ENCODE data around the gene JARID2. TPM values are rescaled to one million over a fixed set of nuclear protein-coding genes. Genes with fewer than 3 reads are reported as not detected.
A peak's percentile ranks its signal among the peaks of the same experiment; 100 is the strongest.

Gene JARID2
- polyA plus RNA-seq, 1 donor from 2014 or later = 25.5 TPM

DNA sequence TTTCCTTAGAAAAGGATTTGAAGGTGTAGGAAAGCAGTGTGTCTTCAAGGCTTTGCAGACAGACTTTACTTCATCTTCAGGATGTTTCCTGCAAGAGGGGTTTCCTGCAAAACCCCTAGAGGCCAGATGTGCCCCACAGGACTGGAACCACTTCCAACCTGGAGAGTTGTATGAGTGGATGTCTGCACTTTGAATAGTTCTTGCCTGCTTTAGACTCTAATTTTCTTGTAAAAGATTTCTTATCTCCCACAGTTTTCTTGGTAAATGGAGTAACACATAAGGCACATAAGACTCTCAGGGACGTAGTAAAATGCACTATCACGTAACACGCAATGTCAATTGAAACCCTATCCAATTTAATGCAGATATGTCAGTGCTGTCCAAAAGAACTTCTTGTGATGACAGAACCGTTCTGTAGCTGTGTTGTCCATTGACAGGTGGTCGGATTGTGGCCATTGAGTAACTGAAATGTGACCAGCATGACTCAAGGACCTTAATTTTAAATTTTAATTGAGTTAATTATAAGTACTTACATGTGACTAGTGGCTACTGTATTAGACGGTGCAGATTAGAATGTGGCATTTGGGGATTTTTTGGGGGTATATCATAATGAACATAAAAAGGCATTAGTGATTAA is 118.7 kb downstream of the JARID2 start:
- Histone ChIP-seq H3F3A (ENCODE audit: insufficient read depth, low read length, poor library complexity, severe bottlenecking) (peaks cover 3% of the 10 kb centered on the region), H3K4me2 (ENCODE audit: low read length) (peak overlapping the region; percentile 56), H3K9me2 (ENCODE audit: insufficient read depth, low read length) (no peaks in the 10 kb centered on the region), H3K27ac (ENCODE audit: low read length) (no peak overlapping the region), H3K27me3 (ENCODE audit: insufficient read depth, low read depth, low read length) (no peaks in the 10 kb centered on the region), H3K4me3 (ENCODE audit: low read length) (peak overlapping the region; percentile 54), H4K20me1 (ENCODE audit: insufficient read depth) (no peaks in the 10 kb centered on the region), H3K9me3 (ENCODE audit: low read length) (no peaks in the 10 kb centered on the region), H3K36me3 (ENCODE audit: insufficient read depth, low read length) (no peaks in the 10 kb centered on the region), H2AFZ (ENCODE audit: low read depth, low read length) (no peak overlapping the region), H3K9ac (ENCODE audit: low read length) (no peak overlapping the region), H3K79me2 (replicated peaks; ENCODE audit: insufficient read depth, low read length) (peaks cover 64% of the 10 kb centered on the region)
- TF ChIP-seq, protein P1, sequence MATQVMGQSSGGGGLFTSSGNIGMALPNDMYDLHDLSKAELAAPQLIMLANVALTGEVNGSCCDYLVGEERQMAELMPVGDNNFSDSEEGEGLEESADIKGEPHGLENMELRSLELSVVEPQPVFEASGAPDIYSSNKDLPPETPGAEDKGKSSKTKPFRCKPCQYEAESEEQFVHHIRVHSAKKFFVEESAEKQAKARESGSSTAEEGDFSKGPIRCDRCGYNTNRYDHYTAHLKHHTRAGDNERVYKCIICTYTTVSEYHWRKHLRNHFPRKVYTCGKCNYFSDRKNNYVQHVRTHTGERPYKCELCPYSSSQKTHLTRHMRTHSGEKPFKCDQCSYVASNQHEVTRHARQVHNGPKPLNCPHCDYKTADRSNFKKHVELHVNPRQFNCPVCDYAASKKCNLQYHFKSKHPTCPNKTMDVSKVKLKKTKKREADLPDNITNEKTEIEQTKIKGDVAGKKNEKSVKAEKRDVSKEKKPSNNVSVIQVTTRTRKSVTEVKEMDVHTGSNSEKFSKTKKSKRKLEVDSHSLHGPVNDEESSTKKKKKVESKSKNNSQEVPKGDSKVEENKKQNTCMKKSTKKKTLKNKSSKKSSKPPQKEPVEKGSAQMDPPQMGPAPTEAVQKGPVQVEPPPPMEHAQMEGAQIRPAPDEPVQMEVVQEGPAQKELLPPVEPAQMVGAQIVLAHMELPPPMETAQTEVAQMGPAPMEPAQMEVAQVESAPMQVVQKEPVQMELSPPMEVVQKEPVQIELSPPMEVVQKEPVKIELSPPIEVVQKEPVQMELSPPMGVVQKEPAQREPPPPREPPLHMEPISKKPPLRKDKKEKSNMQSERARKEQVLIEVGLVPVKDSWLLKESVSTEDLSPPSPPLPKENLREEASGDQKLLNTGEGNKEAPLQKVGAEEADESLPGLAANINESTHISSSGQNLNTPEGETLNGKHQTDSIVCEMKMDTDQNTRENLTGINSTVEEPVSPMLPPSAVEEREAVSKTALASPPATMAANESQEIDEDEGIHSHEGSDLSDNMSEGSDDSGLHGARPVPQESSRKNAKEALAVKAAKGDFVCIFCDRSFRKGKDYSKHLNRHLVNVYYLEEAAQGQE (IDR thresholded peaks at IDR 0.05; ENCODE audit: borderline replicate concordance) = no peak
- TF ChIP-seq TAF1 (IDR thresholded peaks at IDR 0.05; ENCODE audit: low read depth) = no peak
- TF ChIP-seq, protein P2, sequence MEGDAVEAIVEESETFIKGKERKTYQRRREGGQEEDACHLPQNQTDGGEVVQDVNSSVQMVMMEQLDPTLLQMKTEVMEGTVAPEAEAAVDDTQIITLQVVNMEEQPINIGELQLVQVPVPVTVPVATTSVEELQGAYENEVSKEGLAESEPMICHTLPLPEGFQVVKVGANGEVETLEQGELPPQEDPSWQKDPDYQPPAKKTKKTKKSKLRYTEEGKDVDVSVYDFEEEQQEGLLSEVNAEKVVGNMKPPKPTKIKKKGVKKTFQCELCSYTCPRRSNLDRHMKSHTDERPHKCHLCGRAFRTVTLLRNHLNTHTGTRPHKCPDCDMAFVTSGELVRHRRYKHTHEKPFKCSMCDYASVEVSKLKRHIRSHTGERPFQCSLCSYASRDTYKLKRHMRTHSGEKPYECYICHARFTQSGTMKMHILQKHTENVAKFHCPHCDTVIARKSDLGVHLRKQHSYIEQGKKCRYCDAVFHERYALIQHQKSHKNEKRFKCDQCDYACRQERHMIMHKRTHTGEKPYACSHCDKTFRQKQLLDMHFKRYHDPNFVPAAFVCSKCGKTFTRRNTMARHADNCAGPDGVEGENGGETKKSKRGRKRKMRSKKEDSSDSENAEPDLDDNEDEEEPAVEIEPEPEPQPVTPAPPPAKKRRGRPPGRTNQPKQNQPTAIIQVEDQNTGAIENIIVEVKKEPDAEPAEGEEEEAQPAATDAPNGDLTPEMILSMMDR (IDR thresholded peaks at IDR 0.05; ENCODE audit: poor library complexity, severe bottlenecking) = no peak
- no peak for TF ChIP-seq MXI1 (conservative IDR thresholded peaks at IDR 0.05; ENCODE audit: poor library complexity, severe bottlenecking)
- no peak for TF ChIP-seq EZH2 (IDR thresholded peaks at IDR 0.05; ENCODE audit: borderline replicate concordance, insufficient read depth, low read length, poor library complexity, severe bottlenecking)
- TF ChIP-seq EP300 (conservative IDR thresholded peaks at IDR 0.05; ENCODE audit: poor library complexity, severe bottlenecking) = no peak
- no peak for TF ChIP-seq POLR2AphosphoS5 (IDR thresholded peaks at IDR 0.05)
- TF ChIP-seq SMC3 (conservative IDR thresholded peaks at IDR 0.05; ENCODE audit: poor library complexity) = no peak
- no peak for TF ChIP-seq RAD21 (conservative IDR thresholded peaks at IDR 0.05)

DNA sequence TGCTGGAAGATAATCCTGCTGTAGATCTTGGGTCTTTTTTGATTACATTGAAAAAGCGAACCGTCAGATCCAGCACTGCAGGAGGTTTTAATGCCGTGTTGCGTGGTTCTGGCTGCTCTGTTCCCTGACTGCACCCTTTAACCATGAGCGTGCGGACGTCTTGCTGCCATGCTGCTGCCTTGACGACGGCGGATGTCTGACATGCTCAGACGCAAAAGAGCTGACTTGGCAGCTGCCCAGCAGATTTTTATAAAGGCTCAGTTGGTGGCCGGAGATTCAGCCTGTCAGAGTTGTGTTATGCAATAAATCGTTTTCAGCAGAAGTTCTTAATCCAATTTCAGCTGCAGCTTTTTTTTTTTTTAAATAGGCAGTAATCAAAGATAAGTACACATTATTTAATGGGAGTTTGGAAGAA is 119.4 kb downstream of the JARID2 start:
- peak overlapping the region; percentile 54 for H3K4me3 ChIP-seq (ENCODE audit: low read length)

More for the DNA sequence above, 119.4 kb downstream of the JARID2 start:
- Histone ChIP-seq H3K27me3 (ENCODE audit: insufficient read depth, low read depth, low read length) (no peaks in the 10 kb centered on the region), H3K27ac (ENCODE audit: low read length) (peak overlapping the region; percentile 50), H3K4me2 (ENCODE audit: low read length) (peak overlapping the region; percentile 56), H3K36me3 (ENCODE audit: insufficient read depth, low read length) (no peaks in the 10 kb centered on the region), H3K9me2 (ENCODE audit: insufficient read depth, low read length) (no peaks in the 10 kb centered on the region), H4K20me1 (ENCODE audit: insufficient read depth) (no peaks in the 10 kb centered on the region), H3K79me2 (replicated peaks; ENCODE audit: insufficient read depth, low read length) (peaks cover 67% of the 10 kb centered on the region), H3K9ac (ENCODE audit: low read length) (peak overlapping the region; percentile 24), H3F3A (ENCODE audit: insufficient read depth, low read length, poor library complexity, severe bottlenecking) (peaks cover 3% of the 10 kb centered on the region), H3K9me3 (ENCODE audit: low read length) (no peaks in the 10 kb centered on the region), H2AFZ (ENCODE audit: low read depth, low read length) (no peak overlapping the region)
- TF ChIP-seq EP300 (conservative IDR thresholded peaks at IDR 0.05; ENCODE audit: poor library complexity, severe bottlenecking) = peak; percentile 76
- peak; percentile 12 for TF ChIP-seq RAD21 (conservative IDR thresholded peaks at IDR 0.05)
- TF ChIP-seq TAF1 (IDR thresholded peaks at IDR 0.05; ENCODE audit: low read depth) = no peak
- peak; percentile 19 for TF ChIP-seq SMC3 (conservative IDR thresholded peaks at IDR 0.05; ENCODE audit: poor library complexity)
- TF ChIP-seq, protein P2 (IDR thresholded peaks at IDR 0.05; ENCODE audit: poor library complexity, severe bottlenecking) = no peak
- peak; percentile 61 for TF ChIP-seq MXI1 (conservative IDR thresholded peaks at IDR 0.05; ENCODE audit: poor library complexity, severe bottlenecking)
- TF ChIP-seq POLR2AphosphoS5 (IDR thresholded peaks at IDR 0.05) = peak; percentile 60
- TF ChIP-seq, protein P1 (IDR thresholded peaks at IDR 0.05; ENCODE audit: borderline replicate concordance) = no peak
- no peak for TF ChIP-seq EZH2 (IDR thresholded peaks at IDR 0.05; ENCODE audit: borderline replicate concordance, insufficient read depth, low read length, poor library complexity, severe bottlenecking)
